ENCODE results near the gene PROX2. TPM values are rescaled to one million over a fixed set of nuclear protein-coding genes. Genes with fewer than 3 reads are reported as not detected.

PROX2 gene
- total and polyA plus RNA-seq, 9 of the 15 experiments (the other 6 are each of a cell fraction or from before 2014, with no cell fraction given) = not detected

DNA sequence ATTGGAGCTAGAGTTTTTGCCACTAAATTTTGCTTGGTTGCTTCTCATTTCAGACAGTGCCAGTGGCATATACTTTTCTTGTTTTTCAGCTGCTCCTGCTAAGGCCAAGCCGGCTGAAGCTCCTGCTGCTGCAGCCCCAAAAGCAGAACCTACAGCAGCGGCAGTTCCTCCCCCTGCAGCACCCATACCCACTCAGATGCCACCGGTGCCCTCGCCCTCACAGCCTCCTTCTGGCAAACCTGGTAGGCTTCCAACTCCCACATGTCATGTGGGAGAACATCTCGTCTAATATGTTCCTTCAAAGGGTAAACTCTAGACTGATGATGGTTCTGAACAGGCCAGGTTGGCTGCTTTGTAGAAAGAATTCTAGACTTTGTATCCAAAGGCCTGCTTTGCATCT lies 16.8 kb upstream of the PROX2 start:
- Histone ChIP-seq H3K9ac (ENCODE audit: insufficient read depth in 1 of 2, low read depth in 2 of 2, low read length in 2 of 2) (no peak overlapping the region), H2AFZ (ENCODE audit: low read depth, low read length) (no peak overlapping the region), H3K27me3 (ENCODE audit: control insufficient read depth in 2 of 2, insufficient read depth in 2 of 2, low read length in 2 of 2) (no peaks in the 10 kb centered on the region), H3K9me1 (ENCODE audit: control insufficient read depth, insufficient read depth, low read length) (no peaks in the 10 kb centered on the region), H3K4me1 (replicated peaks in 1 of 2; ENCODE audit: control insufficient read depth in 2 of 2, insufficient read depth in 2 of 2, low read length in 2 of 2) (peaks cover 11 to 12% of the 10 kb centered on the region in 2 experiments; a peak in 4 of 5 replicates), H3K36me3 (ENCODE audit: control insufficient read depth, insufficient read depth, low read length) (peaks cover 86% of the 10 kb centered on the region), H3K4me2 (ENCODE audit: insufficient read depth, low read length) (no peak overlapping the region), H3K27ac (ENCODE audit: extremely low read depth, low read depth, low read length) (no peak overlapping the region), H4K20me1 (replicated peaks; ENCODE audit: control insufficient read depth, insufficient read depth, low read length) (peaks cover 8% of the 10 kb centered on the region), H3K79me2 (ENCODE audit: control insufficient read depth, insufficient read depth, low read length) (peaks cover 7% of the 10 kb centered on the region; the same call in 1 of the 3 replicates), H3K9me3 (replicated peaks; ENCODE audit: control insufficient read depth, insufficient read depth, low read depth, low read length) (no peaks in the 10 kb centered on the region), H3K4me3 (no peak overlapping the region)
- no TSS peak for BruUV-seq (replicated peaks)
- no peak for TF ChIP-seq KLF10 (CRISPR knock-in tag; IDR thresholded peaks at IDR 0.05)
- TF ChIP-seq RNF2 (IDR thresholded peaks at IDR 0.05) = no peak
- TF ChIP-seq ZNF143 (CRISPR knock-in tag; IDR thresholded peaks at IDR 0.05) = no peak
- TF ChIP-seq SMARCB1 (IDR thresholded peaks at IDR 0.05; ENCODE audit: insufficient read length, low read depth) = no peak
- TF ChIP-seq SPI1 (IDR thresholded peaks at IDR 0.05; ENCODE audit: borderline replicate concordance, low read depth, low read length) = no peak
- TF ChIP-seq XRCC5 (IDR thresholded peaks at IDR 0.05; ENCODE audit: low read depth, low read length) = no peak
- TF ChIP-seq KAT7 (CRISPR knock-in tag; IDR thresholded peaks at IDR 0.05; ENCODE audit: borderline replicate concordance) = no peak
- TF ChIP-seq SIRT6 (IDR thresholded peaks at IDR 0.05; ENCODE audit: low read depth, low read length) = no peak
- TF ChIP-seq, protein P1, sequence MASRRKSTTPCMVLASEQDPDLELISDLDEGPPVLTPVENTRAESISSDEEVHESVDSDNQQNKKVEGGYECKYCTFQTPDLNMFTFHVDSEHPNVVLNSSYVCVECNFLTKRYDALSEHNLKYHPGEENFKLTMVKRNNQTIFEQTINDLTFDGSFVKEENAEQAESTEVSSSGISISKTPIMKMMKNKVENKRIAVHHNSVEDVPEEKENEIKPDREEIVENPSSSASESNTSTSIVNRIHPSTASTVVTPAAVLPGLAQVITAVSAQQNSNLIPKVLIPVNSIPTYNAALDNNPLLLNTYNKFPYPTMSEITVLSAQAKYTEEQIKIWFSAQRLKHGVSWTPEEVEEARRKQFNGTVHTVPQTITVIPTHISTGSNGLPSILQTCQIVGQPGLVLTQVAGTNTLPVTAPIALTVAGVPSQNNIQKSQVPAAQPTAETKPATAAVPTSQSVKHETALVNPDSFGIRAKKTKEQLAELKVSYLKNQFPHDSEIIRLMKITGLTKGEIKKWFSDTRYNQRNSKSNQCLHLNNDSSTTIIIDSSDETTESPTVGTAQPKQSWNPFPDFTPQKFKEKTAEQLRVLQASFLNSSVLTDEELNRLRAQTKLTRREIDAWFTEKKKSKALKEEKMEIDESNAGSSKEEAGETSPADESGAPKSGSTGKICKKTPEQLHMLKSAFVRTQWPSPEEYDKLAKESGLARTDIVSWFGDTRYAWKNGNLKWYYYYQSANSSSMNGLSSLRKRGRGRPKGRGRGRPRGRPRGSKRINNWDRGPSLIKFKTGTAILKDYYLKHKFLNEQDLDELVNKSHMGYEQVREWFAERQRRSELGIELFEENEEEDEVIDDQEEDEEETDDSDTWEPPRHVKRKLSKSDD (conservative IDR thresholded peaks at IDR 0.05; ENCODE audit: low read length) = no peak
- no peak for TF ChIP-seq NFRKB (IDR thresholded peaks at IDR 0.05; ENCODE audit: low read depth)
- 98% methylated on average over 4 of the region's 5 CpGs for WGBS (ENCODE audit: insufficient coverage, low coverage, missing lambda C conversion rate)
- no peak for FAIRE-seq
- CTCF ChIA-PET (ENCODE audit: low intra/inter-chr PET ratio) = no interaction called here
- intact Hi-C loops (cut with micrococcal nuclease) = no loop called here
- no peak for ATAC-seq
- POLR2A ChIA-PET = interaction anchor here (1.1 to 1.3 kb wide), 3 partner anchors 9 to 32 kb away, joined by 3 to 6 read pairs (median 5); no protein-coding TSS in a partner anchor
- in situ Hi-C loops (cut with MboI) = no loop called here
- no peak for DNase-seq (ENCODE audit: extremely low read depth in 1 of 4, low spot score in 3 of 4)
